Activated CD8-positive, alpha-beta memory T cell treated with anti-CD3 and anti-CD28 coated beads for 48 hours (primary cell): ENCODE results near the gene AK2.
A peak's percentile ranks its signal among the peaks of the same experiment; 100 is the strongest.
"Not testable (repeated sequence)": the region's sequence is repeated elsewhere in the genome, so short reads cannot be mapped to it uniquely, and the experiment has no call there.

Experiments
- DNase-seq, 3 experiments: peaks; one replicate each; pipeline ENCODE4 v3.0.0-alpha.2; 2020; ENCODE audit warnings: low read depth in 2 of 3, low spot score in 2 of 3

Gene AK2

GRCh38 chr1:33001282-33001681, 35.4 kb downstream of the AK2 start:
- DNase-seq = no peak

DNA sequence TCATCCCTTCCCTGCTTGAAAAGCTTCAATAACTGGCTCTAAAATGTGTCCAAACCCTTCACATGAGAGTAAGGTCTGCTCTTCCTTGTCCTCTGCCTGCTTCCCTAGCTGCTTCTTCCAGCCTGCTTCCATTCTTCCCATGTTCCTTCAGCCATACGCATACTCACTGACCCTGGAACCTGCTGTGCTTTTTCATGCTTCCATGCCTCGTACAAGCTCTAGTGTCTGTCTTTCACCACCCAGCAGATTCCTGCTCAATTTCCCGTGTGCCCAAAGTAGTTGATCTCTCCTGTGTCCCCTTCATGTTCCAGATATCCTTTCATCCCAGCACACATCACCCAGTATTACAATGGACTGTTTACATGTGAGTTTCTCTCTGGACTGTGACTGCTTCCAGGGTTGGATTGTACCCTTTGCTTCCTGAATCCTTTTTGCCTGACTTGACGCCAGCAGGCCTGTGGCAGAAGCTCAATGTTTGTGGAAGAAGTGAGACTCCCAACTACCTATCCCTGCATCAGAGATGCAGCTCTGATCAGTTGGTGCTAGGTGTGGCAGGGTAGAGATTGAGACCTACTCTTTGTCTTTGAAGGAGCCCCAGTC, 36.2 kb downstream of the AK2 start:
- no peak for DNase-seq

DNA sequence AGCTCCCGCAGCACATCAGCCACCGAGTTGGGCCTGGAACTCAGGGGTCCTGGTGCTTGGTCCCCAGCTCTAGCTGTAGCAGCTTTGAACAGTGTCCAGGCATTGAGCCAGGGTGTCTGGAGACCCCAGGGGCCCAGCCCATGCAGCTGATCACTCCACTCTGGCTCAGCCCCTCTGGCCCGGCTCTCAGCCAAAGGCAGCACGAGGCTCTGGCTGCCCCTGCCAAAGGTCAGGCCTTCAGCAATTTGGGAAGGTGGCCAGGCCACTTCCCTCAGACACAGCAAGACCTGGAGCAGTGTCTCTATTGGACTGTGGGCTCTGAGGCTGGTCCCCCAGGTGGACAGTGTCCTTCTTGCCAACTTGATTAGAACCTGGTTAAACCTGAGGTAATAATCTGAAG, 37.7 kb downstream of the AK2 start:
- no peak for DNase-seq

DNA sequence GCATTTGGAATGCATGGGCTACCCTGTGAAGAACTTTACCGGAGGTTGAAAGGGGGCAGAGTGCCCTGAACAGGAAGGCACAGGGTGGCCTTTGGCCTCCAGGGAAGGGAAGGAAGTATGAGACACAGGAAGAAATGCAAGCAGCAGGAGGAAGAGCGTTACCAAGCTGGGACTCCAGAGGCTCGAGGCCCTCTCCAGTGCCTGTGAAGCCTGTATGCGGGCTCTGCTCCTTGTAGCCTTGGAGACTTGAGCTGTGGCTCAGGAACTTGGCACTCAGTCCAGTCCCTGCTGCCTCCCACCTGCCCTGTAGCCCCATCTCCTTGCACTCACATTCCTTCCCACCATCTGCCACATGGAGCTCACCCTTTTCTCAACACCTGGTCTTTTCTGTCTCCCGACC, 38.6 kb downstream of the AK2 start:
- DNase-seq = no peak

DNA sequence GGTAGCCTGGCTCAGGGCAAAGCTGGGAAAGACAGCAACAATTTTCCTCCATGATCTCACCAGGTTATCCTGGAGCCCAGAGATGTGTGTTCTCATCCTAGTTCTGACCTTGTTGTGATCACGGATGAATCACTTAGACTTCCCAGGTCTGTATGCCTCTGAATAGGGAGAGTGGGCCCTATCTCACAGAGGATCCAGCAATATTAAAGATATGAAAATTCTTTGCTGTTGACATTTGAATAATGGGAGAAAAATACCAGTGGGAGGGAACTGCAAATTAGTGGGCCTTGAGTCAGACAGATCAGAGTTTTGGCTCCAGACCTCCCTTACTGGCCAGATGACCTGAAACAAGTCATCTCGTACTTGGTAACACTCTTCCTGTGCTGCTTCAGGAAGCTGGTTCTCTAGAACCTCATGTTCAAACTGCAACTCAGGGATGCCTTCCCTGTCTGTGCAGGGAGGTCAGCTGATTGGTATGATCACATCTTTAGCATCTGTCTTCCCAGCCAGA, 39.2 kb downstream of the AK2 start:
- DNase-seq = no peak

- not testable (repeated sequence) for DNase-seq
Observed at GRCh38 chr1:32993324-32993636, 43.4 kb downstream of the AK2 start.

- peak in 2 of 3 experiments; percentile 32 to 64 for DNase-seq
Observed at GRCh38 chr1:32992489-32993323, 44.0 kb downstream of the AK2 start.

DNA sequence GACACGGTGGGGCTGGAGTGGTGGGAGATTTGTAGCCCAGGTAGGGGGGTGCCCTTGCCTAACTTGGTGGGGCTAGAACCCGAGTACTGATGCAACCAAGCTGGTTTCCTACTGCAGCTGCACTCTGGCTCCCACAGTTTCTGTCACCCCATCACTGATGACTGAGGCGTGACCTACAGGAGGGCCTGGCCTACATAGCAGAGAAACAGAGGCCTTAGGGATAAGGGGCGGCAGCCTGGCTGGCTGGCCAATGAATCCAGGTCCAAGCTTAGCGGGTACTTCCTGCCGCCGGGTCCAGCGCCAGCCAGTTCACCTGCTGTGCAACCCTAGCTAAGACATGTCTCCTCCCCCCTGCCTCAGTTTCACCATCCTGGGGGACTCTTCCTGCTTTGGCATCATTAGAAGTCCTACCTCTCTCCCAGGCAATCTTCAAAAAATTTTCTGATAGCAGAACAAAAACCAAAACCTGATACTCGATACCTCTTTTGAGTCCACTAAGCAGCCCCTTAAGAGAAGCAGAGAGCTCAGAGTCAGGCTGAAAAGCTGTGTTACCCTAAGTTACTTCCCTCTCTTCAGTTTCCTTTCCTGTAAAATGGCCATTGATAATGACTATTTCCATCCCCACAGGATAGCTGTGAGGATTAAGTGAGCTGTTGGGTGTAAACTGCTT, 44.7 kb downstream of the AK2 start:
- DNase-seq = no peak

- DNase-seq = no peak
Observed at GRCh38 chr1:32991386-32991785, 45.3 kb downstream of the AK2 start.

DNA sequence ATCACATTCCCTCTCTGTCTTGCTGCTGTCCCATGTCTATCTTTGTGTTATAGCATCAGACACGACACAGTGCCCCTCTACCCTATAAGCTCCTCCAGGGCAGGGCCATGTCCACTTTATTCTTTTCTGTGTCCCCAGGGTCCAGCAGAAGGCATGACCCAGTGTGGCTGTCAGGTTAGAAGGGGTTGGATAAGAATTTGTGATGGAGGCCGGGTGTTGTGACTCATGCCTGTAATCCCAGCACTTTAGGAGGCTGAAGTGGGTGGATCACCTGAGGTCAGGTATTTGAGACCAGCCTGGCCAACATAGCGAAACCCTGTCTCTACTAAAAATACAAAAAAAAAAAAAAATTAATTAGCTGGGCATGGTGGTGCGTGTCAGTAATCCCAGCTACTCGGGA, 45.8 kb downstream of the AK2 start:
- no peak for DNase-seq

- DNase-seq = peak in 1 of 3 experiments; percentile 44
Observed at GRCh38 chr1:32989160-32990050, 47.3 kb downstream of the AK2 start.

- no peak for DNase-seq
Observed at GRCh38 chr1:32988665-32989064, 48.0 kb downstream of the AK2 start.

DNA sequence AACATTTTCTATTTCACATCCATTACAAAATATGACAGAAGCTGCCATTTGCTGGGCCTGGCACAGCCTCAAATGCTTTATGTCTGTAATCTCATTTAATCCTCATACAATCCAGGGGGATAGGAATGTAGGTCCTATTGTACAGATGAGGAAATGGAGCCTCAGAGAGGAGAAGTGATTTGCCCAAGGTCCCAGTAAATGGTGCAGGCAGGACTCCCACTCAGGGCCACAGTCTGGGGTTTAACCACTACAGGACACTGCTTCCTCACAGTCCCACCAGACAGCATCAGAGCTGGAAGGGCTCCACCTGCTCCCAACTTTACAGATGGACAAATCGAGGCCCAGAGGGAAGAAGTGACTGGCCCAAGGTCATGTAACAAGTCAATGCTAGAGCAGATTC, 51.5 kb downstream of the AK2 start:
- no peak for DNase-seq

DNA sequence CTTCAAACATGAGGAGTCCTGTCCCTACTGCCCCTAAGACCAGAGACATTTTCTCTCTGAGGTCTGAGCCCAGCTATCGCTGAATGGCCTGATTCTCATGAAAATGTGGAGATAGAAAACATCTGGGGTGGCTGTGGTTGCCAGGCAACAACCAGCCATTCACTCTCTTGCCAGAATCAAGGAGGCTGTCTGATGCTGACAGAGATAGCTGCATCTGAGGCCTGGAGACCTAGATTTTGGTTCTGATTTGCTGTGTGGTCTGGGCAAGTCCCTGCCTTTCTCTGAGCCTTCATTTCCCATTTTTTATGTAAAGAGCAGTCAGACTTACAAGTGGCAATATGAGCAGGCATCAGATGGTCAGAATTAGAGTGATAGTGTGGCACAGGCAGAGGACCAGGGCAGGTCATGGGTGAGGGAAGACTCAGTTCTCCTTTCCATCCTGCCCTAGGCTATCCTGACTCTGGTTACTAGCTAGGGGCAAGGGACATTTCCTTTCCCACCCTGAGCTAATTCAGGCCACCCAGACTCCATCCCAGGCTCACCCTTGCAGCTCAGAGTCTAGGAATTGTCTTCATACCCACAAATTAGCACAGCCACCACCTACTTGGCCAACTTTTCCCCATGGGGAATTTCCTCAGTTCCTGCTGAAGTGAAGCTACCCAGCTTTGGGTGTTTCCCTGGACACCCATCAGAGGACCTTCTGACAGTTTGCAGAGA, 52.1 kb downstream of the AK2 start:
- DNase-seq = no peak

- no peak for DNase-seq
Observed at GRCh38 chr1:32984090-32984454, 52.6 kb downstream of the AK2 start.

DNA sequence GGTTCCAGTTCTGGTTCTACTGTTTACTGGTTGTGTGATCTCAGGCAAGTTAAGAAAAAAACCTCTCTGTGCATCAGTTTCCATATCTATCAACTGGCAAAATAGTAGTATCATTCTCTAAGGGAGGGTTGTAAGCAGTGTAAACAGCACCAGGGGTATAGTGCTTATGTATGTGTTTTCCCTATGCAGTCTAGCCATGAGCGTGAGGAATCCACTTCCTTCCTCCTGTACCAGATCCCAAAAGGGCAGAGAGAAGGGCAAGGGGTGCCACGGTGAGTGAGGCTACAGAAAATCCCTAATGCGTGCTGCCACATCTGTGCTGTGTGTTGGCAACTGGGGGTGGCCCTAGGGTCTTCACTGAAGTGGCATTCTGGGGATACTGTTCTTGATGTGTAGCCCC, 53.7 kb downstream of the AK2 start:
- no peak for DNase-seq

GRCh38 chr1:32981003-32981901, 55.4 kb downstream of the AK2 start:
- DNase-seq = peak in 2 of 3 experiments; percentile 40 to 45

DNA sequence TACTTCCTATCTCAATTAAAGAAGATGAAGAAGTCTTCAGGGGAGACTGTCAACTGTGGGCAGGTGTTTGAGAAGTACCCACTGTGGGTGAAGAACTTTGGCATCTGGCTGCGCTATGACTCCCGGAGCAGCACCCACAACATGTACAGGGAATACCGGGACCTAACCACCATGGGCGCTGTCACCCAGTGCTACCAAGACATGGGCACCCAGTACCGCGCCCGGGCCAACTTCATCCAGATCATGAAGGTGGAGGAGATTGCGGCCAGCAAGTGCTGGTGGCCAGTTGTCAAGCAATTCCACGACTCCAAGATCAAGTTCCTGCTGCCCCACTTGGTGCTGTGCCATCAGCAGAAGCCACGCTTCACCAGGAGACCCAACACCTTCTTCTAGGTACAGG, 56.6 kb downstream of the AK2 start:
- no peak for DNase-seq

GRCh38 chr1:32978854-32979253, 57.8 kb downstream of the AK2 start:
- no peak for DNase-seq
